Progenitor cell of endocrine pancreas (in vitro differentiated cells): Measurements from ENCODE around the gene PDCD10. TPM values are rescaled to one million over a fixed set of nuclear protein-coding genes. Genes with fewer than 3 reads are reported as not detected.

Experiments
- DNase-seq: peaks from one replicate; pipeline ENCODE4 v3.0.0; 2021; ENCODE audit warnings: low spot score; ENCODE audit not compliant: unreplicated experiment
- H3K27ac Mint-ChIP-seq: 2 replicates; pipeline ENCODE4 v1.8.0; 2021; ENCODE audit warnings: mild to moderate bottlenecking, moderate library complexity, mixed read lengths
- H3K27me3 Mint-ChIP-seq: 2 replicates; pipeline ENCODE4 v1.8.0; 2021; ENCODE audit warnings: mixed read lengths
- H3K36me3 Mint-ChIP-seq: 2 replicates; pipeline ENCODE4 v1.8.0; 2022; ENCODE audit warnings: mixed read lengths; ENCODE audit not compliant: insufficient read depth
- H3K4me1 Mint-ChIP-seq: 2 replicates; pipeline ENCODE4 v1.8.0; 2021; ENCODE audit warnings: low read depth, mixed read lengths
- H3K4me3 Mint-ChIP-seq: 2 replicates; pipeline ENCODE4 v1.8.0; 2021; ENCODE audit warnings: low read depth, mild to moderate bottlenecking, moderate library complexity, mixed read lengths
- H3K9me3 Mint-ChIP-seq: 2 replicates; pipeline ENCODE4 v1.8.0; 2021; ENCODE audit warnings: low read depth, mixed read lengths
- total RNA-seq: library from RNA; stranded (reverse); gene quantifications from 2 replicates; pipeline ENCODE4 v1.2.1, GENCODE V29; 2021
- TF ChIP-seq, protein P1 (sequence below): fragments of 200-600 bp; sonication (generic); IDR thresholded peaks from one replicate; pipeline ENCODE4 v1.5.0; 2021; ENCODE audit warnings: antibody characterized with exemption, mild to moderate bottlenecking; ENCODE audit not compliant: unreplicated experiment

Gene PDCD10
- total RNA-seq, 1 donor from 2014 or later = 45.7 TPM

DNA sequence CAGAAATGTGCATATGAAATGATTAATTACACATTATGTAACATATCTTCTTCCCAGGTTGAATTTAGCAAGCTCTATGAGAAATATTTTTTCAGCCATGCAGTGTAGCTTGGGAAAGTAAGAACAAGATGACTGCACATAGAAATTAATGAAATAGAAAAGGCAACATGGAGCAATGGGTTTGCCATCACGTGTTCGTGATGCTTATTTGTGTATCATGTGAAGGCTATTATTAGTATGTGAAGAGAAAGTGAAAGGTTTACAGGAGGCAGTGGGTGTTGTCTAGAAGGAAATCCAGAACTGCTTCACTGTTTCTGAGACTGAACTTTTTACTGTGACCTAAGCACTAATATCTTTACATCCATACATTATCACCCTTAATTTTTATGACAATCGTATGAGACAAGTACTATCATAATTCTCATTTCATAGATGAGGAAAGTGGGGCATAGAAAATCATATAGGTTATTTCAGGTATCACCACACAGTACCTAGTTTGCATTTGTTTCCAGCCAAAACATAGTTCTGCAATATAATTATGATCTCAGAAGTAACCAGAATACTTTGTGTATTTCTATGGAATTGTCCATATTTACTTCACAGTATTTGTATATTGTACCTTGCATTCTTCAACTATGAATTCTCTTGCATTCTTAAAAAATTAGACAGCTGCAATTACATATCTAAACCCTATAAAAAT, 15.7 kb upstream of the PDCD10 start:
- Mint-ChIP-seq H3K36me3 (peaks cover 5% of the 10 kb centered on the region), H3K27ac (no peak overlapping the region), H3K4me3 (no peak overlapping the region), H3K4me1 (peaks cover 20% of the 10 kb centered on the region), H3K9me3 (peaks cover 19% of the 10 kb centered on the region), H3K27me3 (no peaks in the 10 kb centered on the region)
- TF ChIP-seq, protein P1, sequence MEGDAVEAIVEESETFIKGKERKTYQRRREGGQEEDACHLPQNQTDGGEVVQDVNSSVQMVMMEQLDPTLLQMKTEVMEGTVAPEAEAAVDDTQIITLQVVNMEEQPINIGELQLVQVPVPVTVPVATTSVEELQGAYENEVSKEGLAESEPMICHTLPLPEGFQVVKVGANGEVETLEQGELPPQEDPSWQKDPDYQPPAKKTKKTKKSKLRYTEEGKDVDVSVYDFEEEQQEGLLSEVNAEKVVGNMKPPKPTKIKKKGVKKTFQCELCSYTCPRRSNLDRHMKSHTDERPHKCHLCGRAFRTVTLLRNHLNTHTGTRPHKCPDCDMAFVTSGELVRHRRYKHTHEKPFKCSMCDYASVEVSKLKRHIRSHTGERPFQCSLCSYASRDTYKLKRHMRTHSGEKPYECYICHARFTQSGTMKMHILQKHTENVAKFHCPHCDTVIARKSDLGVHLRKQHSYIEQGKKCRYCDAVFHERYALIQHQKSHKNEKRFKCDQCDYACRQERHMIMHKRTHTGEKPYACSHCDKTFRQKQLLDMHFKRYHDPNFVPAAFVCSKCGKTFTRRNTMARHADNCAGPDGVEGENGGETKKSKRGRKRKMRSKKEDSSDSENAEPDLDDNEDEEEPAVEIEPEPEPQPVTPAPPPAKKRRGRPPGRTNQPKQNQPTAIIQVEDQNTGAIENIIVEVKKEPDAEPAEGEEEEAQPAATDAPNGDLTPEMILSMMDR = no peak
- no peak for DNase-seq

DNA sequence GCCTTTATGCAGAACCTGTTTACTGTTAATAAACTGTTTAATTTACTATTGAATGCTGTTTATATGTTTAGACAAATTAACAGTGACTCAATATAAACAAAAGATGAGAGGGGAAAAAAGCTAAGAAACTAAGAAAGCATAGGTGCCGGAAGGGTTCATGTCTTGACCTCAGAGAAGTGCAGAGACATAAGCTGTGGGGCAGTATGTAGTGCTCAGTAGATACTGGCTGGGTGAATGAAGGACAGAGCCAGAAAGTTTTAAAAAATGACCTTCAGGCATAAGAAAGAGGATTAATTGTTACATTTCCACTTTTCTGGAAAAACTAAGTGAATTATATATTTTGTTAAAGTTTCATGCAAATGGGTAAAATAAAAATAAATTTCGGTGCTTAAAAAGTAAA, 15.0 kb upstream of the PDCD10 start:
- TF ChIP-seq, protein P1 = no peak
- no peaks in the 10 kb centered on the region for H3K27me3 Mint-ChIP-seq
- no peak for DNase-seq
- H3K9me3 Mint-ChIP-seq = peaks cover 17% of the 10 kb centered on the region
- H3K4me3 Mint-ChIP-seq = no peak overlapping the region
- H3K4me1 Mint-ChIP-seq = peaks cover 20% of the 10 kb centered on the region
- H3K36me3 Mint-ChIP-seq = peaks cover 1% of the 10 kb centered on the region
- no peak overlapping the region for H3K27ac Mint-ChIP-seq

DNA sequence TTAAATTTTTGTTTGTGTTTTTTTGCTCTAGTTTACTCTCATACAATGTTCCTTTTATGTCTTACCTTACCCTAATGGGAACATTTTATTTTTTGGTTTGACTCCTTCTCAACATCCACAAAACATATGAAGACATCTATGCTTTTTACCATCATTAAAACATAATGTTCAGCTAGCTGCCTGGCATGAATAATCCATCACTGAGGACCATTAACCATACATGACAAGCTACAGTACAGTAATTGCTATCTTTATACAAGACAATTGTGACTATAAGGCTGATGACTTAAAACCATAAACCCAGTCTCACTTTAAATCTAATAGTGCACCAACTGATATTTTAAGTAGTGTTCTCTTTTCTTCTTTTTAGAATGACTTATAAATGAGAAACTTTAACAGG, 14.5 kb upstream of the PDCD10 start:
- H3K9me3 Mint-ChIP-seq = peaks cover 15% of the 10 kb centered on the region

DNA sequence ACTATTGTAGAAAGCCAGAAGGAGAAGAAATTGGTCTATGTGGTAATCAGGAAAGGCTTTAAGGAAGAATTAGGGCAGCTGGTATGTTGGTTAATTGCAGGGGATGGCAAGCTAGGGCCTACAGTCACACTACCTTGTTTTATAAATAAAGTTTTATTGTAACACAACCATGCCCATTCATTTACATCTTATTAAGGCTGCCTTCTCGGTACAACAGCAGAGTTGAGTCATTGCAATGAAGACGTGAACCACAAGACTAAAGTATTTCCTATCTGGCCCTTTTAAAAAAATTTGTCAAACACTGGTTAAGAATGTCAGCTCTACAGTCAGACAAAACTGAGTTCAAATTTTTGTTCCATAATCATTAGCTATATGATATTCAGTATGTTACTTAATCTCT, 9.1 kb upstream of the PDCD10 start:
- H3K4me1 Mint-ChIP-seq = peaks cover 25% of the 10 kb centered on the region
- TF ChIP-seq, protein P1 = no peak
- no peak overlapping the region for H3K4me3 Mint-ChIP-seq
- H3K27me3 Mint-ChIP-seq = no peaks in the 10 kb centered on the region
- H3K27ac Mint-ChIP-seq = no peak overlapping the region
- DNase-seq = no peak
- H3K9me3 Mint-ChIP-seq = peaks cover 15% of the 10 kb centered on the region
- H3K36me3 Mint-ChIP-seq = peaks cover 1% of the 10 kb centered on the region

More for the DNA sequence above, 14.5 kb upstream of the PDCD10 start:
- Mint-ChIP-seq H3K27me3 (no peaks in the 10 kb centered on the region), H3K36me3 (peaks cover 1% of the 10 kb centered on the region), H3K27ac (peak overlapping the region; percentile 3), H3K4me1 (peaks cover 20% of the 10 kb centered on the region), H3K4me3 (no peak overlapping the region)
- TF ChIP-seq, protein P1 = no peak
- DNase-seq = no peak

DNA sequence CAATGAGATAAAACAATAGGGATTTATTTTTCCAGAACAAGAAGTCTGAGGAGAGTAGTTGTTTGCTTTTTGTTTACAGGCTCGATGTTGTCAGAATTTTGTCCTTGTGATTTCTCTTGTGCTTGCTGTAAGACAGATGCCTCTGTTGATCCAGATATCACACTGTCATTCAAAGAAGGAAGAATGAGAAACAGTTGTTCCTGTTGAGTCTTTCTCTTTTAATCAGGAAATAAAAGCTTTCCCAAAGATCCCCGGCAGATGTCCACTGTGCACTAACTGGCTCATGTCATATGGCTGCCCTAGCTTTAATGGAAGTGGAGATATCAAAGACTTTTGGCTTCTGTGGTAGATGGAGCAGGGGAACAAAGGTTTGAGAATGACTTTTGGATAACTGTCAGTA, 7.6 kb upstream of the PDCD10 start:
- TF ChIP-seq, protein P1 = no peak
- H3K27ac Mint-ChIP-seq = no peak overlapping the region
- H3K4me1 Mint-ChIP-seq = peaks cover 15% of the 10 kb centered on the region
- H3K36me3 Mint-ChIP-seq = peaks cover 1% of the 10 kb centered on the region
- peaks cover 15% of the 10 kb centered on the region for H3K9me3 Mint-ChIP-seq
- H3K27me3 Mint-ChIP-seq = no peaks in the 10 kb centered on the region
- no peak for DNase-seq
- no peak overlapping the region for H3K4me3 Mint-ChIP-seq
